ENCODE results near the gene DTNBP1.

- no peak for TF ChIP-seq CTCF (IDR thresholded peaks at IDR 0.05)
- no peak for TF ChIP-seq POLR2A (IDR thresholded peaks at IDR 0.05)
Measured at GRCh38 chr6:15672291-15672690, 9.5 kb upstream of the DTNBP1 start.

All from Peyer's patch (tissue), 4 donors.